NCI-H2227 treated with DMSO at 0.1 percent for 48 hours (cell line): ENCODE results near the gene PHACTR1.
"Not testable (repeated sequence)": the region's sequence is repeated elsewhere in the genome, so short reads cannot be mapped to it uniquely, and the experiment has no call there.

Experiments
- DNase-seq: peaks from one replicate; lab custom pipeline; 2025; lab: John Stamatoyannopoulos, UW

The PHACTR1 gene

GRCh38 chr6:13307508-13307995 lies 591.0 kb downstream of the PHACTR1 start:
- no peak for DNase-seq

DNA sequence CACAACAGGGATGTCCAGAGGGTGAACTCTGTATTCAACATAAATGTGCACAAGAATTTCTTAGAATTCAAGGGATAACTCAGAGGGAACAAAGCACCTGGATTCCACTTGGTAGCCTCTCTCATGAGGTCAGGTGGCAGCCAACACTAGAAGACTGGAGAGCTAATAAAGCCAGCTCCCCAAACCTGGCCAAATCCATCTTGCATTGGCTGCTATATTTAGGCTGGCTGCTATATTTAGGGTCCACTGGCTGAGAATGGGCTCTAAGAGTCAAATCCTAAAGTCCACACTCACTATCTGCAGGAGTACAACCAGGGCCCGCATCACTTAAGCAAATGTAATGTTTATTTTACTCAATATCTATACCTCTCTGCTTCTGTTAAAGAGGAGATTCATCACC lies 591.8 kb downstream of the PHACTR1 start:
- DNase-seq: no peak

DNA sequence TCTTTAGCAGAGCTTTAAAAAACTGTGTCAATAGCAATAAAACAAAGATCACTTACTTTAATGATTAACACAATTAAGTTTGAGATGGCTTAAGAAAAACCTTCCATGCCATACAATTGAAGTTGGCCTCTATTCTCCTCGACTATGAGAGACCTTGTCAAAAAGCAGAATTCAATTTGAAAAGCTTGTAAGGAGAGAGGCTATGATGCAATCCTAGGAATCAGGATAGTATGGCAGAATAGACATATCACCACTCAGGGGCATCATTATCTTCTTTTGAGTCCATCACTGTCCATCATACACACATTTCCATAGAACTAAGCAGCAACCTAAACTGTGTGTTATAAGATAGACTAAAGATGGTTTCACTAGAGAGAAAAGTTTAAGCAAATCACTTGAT lies 594.6 kb downstream of the PHACTR1 start:
- no peak for DNase-seq

DNA sequence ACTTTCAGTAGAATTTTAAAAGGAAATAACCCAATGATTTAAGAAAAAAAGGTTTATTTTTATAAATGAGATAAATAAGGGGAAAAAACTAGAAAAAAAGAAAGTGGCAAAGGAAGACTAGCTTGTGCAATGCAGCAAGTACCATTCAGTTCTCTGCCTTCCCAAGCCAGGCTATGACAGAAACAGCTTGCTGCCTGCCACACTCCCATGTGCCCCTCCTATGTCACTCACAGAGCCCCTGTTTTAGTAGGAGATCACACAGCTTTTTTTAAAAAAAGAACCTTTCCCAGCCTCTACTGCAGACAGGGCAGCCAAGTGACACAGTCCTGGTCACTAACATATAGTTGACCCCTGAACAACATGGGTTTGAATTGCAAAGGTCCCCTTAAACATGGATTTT lies 598.2 kb downstream of the PHACTR1 start:
- DNase-seq: no peak

DNA sequence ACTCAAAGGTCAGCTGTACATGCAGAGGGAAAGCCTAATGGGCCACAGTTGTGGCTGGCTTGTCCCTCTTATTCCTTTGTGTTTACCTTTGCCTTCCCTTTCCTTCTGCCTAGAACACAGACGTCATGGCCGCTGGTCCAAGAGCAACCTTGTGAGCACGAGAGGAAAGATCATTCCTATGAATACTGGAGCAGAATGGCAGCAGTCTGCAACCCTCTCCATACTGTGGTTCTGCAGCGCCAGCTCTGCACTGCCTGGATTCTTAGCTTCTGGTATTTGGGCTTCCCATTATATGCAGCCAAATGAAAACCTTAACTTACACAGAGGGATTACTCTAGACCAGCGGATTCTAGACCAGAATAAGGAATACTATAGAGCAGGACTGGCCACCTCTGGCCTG lies 599.3 kb downstream of the PHACTR1 start:
- no peak for DNase-seq

- no peak for DNase-seq
These were observed 602.3 kb downstream of the PHACTR1 start for GRCh38 chr6:13318821-13319220.

DNA sequence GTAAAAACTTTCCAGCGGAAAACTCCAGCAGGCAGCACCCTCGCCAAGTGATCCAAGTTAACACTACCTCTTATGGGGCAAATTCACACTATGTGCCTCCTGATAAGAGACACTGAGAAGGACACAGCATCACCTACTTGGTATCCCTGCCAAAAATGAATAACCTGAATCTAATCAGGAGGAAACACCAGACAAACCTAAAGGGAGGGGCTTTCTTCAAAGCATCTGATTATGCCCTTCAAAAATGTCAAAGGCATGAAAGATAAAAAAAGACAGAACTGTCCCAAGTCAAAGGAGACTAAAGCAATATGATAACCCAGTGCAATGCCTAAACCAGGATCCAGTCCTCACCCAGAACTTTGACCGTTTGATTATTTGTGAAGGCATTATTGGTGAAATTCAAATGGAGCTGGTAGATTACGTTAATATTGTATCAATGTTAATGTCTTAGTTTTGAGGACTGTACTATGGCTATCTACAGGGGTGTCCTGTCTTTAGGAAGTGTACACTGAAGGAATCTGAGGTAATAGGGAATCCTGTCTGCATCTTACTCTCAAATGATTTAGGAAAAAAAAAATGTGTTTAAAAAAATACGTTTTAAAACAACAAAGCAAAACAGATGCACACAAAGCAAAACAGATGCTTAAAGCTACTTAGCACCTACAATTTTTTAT lies 603.5 kb downstream of the PHACTR1 start:
- DNase-seq: no peak

DNA sequence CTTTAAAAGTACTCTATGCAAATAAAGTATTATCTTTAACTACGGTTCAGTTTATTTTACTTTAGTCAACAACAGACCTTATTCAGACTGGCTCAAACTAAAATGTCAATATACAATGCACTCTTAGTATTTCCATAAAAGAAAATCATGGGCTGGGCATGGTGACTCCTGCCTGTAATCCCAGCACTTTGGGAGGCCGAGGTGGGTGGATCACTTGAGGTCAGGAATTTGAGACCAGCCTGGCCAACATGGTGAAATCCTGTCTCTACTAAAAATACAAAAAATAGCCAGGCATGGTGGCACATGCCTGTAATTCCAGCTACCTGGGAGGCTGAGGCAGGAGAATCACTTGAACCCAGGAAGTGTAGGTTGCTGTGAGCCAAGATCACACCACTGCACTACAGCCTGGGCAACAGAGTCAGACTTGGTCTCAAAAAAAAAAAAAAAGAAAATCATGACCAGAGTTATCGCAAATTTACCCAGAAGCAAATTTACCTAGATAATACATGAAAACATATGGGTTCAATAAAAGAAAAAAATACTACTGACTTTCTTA lies 609.5 kb downstream of the PHACTR1 start:
- DNase-seq: not testable (repeated sequence)

- DNase-seq: no peak
These were observed 611.1 kb downstream of the PHACTR1 start for GRCh38 chr6:13327691-13328075.

- peak; percentile 94 for DNase-seq
These were observed 611.7 kb downstream of the PHACTR1 start, which contains the start of gene TBC1D7 for GRCh38 chr6:13328076-13328874. Gene TBC1D7, minus strand, starts transcription at chr6:13328537. Its CDS starts 1,639 bp downstream, at chr6:13326898.

DNA sequence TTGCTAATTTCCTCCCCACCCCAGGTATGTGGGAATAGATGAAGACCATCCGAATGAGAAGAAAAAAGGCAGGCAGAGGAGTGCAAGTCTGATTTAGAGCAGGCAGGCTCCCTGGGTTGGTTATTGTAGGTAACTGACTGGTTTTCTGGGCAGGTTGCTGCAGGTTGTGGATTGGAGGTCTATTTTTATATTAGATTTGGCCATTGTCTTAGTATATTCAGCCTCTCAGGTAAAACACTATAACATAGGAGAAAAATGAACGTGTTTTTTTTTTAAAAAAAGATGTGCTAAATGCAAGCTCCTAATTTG lies 612.3 kb downstream of the PHACTR1 start:
- no peak for DNase-seq

- peak; percentile 56 for DNase-seq
These were observed 615.2 kb downstream of the PHACTR1 start for GRCh38 chr6:13331516-13332348.

DNA sequence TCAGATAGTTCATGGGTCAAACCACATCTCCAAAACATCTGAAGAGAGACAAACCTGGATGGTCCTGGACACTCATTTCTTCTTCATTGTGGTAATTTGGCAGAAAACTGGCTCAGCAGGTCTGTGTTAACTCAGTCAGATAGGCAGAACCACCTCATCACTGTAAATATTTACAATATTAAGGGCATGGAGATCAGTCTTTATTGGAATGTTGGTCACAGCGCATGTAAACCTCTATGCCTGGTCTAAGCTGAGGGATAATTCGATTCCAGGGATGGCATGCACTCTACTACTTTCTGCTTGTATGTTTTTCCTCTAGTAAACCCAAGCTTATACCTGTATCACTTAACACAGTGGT lies 615.8 kb downstream of the PHACTR1 start:
- DNase-seq: no peak

DNA sequence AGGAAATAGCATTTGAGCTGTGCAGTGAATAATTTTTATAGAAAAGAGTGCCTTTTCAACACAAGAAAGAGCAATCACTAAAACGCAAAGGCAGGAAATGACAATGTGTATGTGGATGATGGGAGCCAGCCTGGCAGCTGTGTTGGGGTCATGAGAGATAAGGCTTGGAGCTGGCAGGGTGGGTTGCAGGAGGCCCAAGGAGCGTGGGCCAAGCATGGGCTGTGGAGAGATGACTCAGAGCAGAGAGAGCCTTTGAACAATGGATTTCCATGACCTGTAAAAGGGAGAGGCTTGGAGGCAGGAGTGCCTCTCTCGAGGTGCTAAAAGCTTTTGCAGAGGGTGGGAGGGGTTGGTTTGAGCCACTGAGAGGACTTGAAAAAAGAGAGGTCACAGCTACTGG lies 618.4 kb downstream of the PHACTR1 start:
- no peak for DNase-seq

DNA sequence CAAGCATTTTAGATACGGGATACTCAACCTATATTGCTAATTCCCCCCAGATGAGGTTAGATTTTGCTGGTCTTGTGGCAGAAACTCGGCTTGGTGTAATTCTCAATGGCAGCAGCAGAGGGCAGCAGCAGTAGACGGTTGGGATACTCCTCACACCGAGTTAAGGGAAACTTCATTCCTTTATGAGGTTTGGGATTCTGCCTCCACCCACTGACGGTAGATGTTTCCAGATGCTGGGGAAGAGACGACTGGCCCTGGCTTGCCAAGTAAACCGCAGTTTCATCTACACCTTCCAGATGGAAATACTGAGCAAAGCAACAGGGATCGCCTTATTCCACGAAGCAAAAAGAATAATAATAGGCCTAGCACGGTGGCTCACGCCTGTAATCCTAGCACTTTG lies 620.0 kb downstream of the PHACTR1 start:
- DNase-seq: peak; percentile 81

- no peak for DNase-seq
These were observed 621.5 kb downstream of the PHACTR1 start for GRCh38 chr6:13338038-13338437.
